PFSK-1 (cell line): ENCODE data around the gene CORO1C.

ENCODE experiments used
- FOXP2 ChIP-seq: optimal IDR thresholded peaks from 2 replicates; pipeline ENCODE3; 2011; ENCODE audit warnings: borderline replicate concordance, control low read depth, inconsistent platforms; ENCODE audit not compliant: insufficient read depth; ENCODE audit errors: extremely low read length, extremely low read depth
- POLR2AphosphoS5 ChIP-seq: IDR thresholded peaks from 2 replicates; pipeline ENCODE4 v1.6.1; 2012; ENCODE audit warnings: low read depth, mild to moderate bottlenecking, control low read depth, low read length, moderate library complexity
- REST ChIP-seq, 2 experiments: IDR thresholded peaks; 2 replicates each; pipeline versions ENCODE4 v1.6.1 to v1.8.0; 2011 to 2012; ENCODE audit warnings: low read depth in 2 of 2, low read length in 2 of 2, control low read depth in 1 of 2, inconsistent platforms in 1 of 2, mild to moderate bottlenecking in 1 of 2, moderate library complexity in 1 of 2; ENCODE audit not compliant: insufficient read depth in 1 of 2
- SIN3A ChIP-seq: IDR thresholded peaks from 2 replicates; pipeline ENCODE4 v1.6.1; 2012; ENCODE audit warnings: mild to moderate bottlenecking, low read length, moderate library complexity, borderline replicate concordance; ENCODE audit not compliant: insufficient read depth
- TAF1 ChIP-seq: IDR thresholded peaks from 2 replicates; pipeline ENCODE4 v1.6.1; 2012; ENCODE audit warnings: low read length, control low read depth, borderline replicate concordance; ENCODE audit not compliant: insufficient read depth

Gene CORO1C

GRCh38 chr12:108773798-108774788, 42.8 kb upstream of the CORO1C start:
- TF ChIP-seq FOXP2 (no peak), SIN3A (no peak), TAF1 (no peak), REST (IDR thresholded peaks at IDR 0.05; ENCODE audit: insufficient read depth in 1 of 2, low read depth in 2 of 2, low read length in 2 of 2) (no peak)

- no peak for TF ChIP-seq TAF1
- no peak for TF ChIP-seq FOXP2
- no peak for TF ChIP-seq POLR2AphosphoS5
- no peak for TF ChIP-seq REST (IDR thresholded peaks at IDR 0.05; ENCODE audit: insufficient read depth in 1 of 2, low read depth in 2 of 2, low read length in 2 of 2)
Observed at GRCh38 chr12:108772891-108773797, 41.8 kb upstream of the CORO1C start.

- TF ChIP-seq FOXP2 = no peak
- TF ChIP-seq POLR2AphosphoS5 = no peak
- no peak for TF ChIP-seq REST (IDR thresholded peaks at IDR 0.05; ENCODE audit: insufficient read depth in 1 of 2, low read depth in 2 of 2, low read length in 2 of 2)
- TF ChIP-seq SIN3A = no peak
- no peak for TF ChIP-seq TAF1
Observed at GRCh38 chr12:108772247-108772646, 40.9 kb upstream of the CORO1C start.

GRCh38 chr12:108770963-108771362, 39.6 kb upstream of the CORO1C start:
- TF ChIP-seq REST (IDR thresholded peaks at IDR 0.05; ENCODE audit: insufficient read depth in 1 of 2, low read depth in 2 of 2, low read length in 2 of 2) (no peak), SIN3A (no peak), TAF1 (no peak), FOXP2 (no peak), POLR2AphosphoS5 (no peak)
